ENCODE results near the gene NEK11.

- TF ChIP-seq EZH2phosphoT487 (IDR thresholded peaks at IDR 0.05; ENCODE audit: low read depth, severe bottlenecking, unreplicated experiment) (no peak), CTCF (IDR thresholded peaks at IDR 0.05; ENCODE audit: poor library complexity) (no peak), EZH2 (IDR thresholded peaks at IDR 0.05; ENCODE audit: borderline replicate concordance) (no peak)
Measured at GRCh38 chr3:131353986-131354385, 327.3 kb downstream of the NEK11 start.
